Fibroblast of lung (primary cell): ENCODE data around the gene KIAA2012. TPM values are rescaled to one million over a fixed set of nuclear protein-coding genes. Genes with fewer than 3 reads are reported as not detected.
"Not testable (repeated sequence)": the region's sequence is repeated elsewhere in the genome, so short reads cannot be mapped to it uniquely, and the experiment has no call there.

Source experiments
- DNase-seq, 2 donors: peaks; one replicate each; pipeline versions ENCODE4 v3.0.0 to v3.0.0-alpha.2; 2010; ENCODE audit warnings: low read depth in 2 of 2
- H2AFZ ChIP-seq: 2 replicates; pipeline ENCODE4 v1.5.1; 2012; ENCODE audit warnings: low read length, control low read depth, inconsistent platforms
- H3K27ac ChIP-seq: 2 replicates; pipeline ENCODE4 v1.5.1; 2011; ENCODE audit warnings: low read length, control low read depth; ENCODE audit not compliant: insufficient read depth
- H3K27me3 ChIP-seq: 2 replicates; pipeline ENCODE4 v1.5.1; 2011; ENCODE audit warnings: mild to moderate bottlenecking, low read length; ENCODE audit not compliant: control insufficient read depth, insufficient read depth
- H3K36me3 ChIP-seq: 2 replicates; pipeline ENCODE4 v1.5.1; 2011; ENCODE audit warnings: low read length; ENCODE audit not compliant: control insufficient read depth, insufficient read depth
- H3K4me1 ChIP-seq: 2 replicates; pipeline ENCODE4 v1.5.1; 2011; ENCODE audit warnings: low read length; ENCODE audit not compliant: control insufficient read depth, insufficient read depth; ENCODE audit errors: extremely low read depth
- H3K4me2 ChIP-seq: 2 replicates; pipeline ENCODE4 v1.5.1; 2011; ENCODE audit warnings: low read length, control low read depth; ENCODE audit not compliant: insufficient read depth; ENCODE audit errors: extremely low read depth
- H3K4me3 ChIP-seq, 4 experiments: fragments of 200-600 bp in 1 of 4; sonication (generic) in 1 of 4; replicated peaks in 1 of 4; 2 replicates each; pipeline ENCODE4 v1.5.1; 2011 to 2016; ENCODE audit warnings: low read length in 4 of 4, low read depth in 3 of 4, mild to moderate bottlenecking in 3 of 4, control low read depth in 2 of 4, inconsistent platforms in 1 of 4, mixed read lengths in 1 of 4; ENCODE audit not compliant: insufficient read depth in 1 of 4; ENCODE audit errors: control extremely low read depth in 1 of 4
- H3K79me2 ChIP-seq: 2 replicates; pipeline ENCODE4 v1.5.1; 2012; ENCODE audit warnings: mild to moderate bottlenecking, low read length, inconsistent platforms; ENCODE audit not compliant: control insufficient read depth, insufficient read depth
- H3K9ac ChIP-seq: 2 replicates; pipeline ENCODE4 v1.5.1; 2011; ENCODE audit warnings: mild to moderate bottlenecking, low read length, control low read depth; ENCODE audit not compliant: insufficient read depth
- H3K9me3 ChIP-seq: 2 replicates; pipeline ENCODE4 v1.5.1; 2012; ENCODE audit warnings: low read depth, low read length; ENCODE audit not compliant: control insufficient read depth, insufficient read depth
- H4K20me1 ChIP-seq: 2 replicates; pipeline ENCODE4 v1.5.1; 2011; ENCODE audit warnings: low read length; ENCODE audit not compliant: control insufficient read depth, insufficient read depth; ENCODE audit errors: extremely low read depth
- CTCF ChIP-seq, 2 donors: IDR thresholded peaks in 1 of 2; conservative IDR thresholded peaks in 1 of 2; 1 replicate in 1 of 2; 2 replicates in 1 of 2; pipeline ENCODE4 v1.5.1; 2011 to 2012; ENCODE audit warnings: low read length in 2 of 2, control low read depth in 1 of 2, inconsistent platforms in 1 of 2, low read depth in 1 of 2, mild to moderate bottlenecking in 1 of 2
- EZH2 ChIP-seq: IDR thresholded peaks from 2 replicates; pipeline ENCODE4 v1.5.1; 2012; ENCODE audit warnings: low read length, control low read depth, mild to moderate bottlenecking; ENCODE audit errors: missing control alignments
- polyA plus RNA-seq, 2 donors: library from polyadenylated mRNA; depleted of rRNA in 1 of 2; stranded (reverse) in 1 of 2; unstranded in 1 of 2; fragments of >200 nt; gene quantifications; 2 replicates each; pipeline ENCODE4 v1.2.1, GENCODE V29; 2011 to 2012; ENCODE audit warnings: missing spikeins in 1 of 2
- total RNA-seq: library from RNA; depleted of rRNA; stranded (reverse); fragments of >200 nt; gene quantifications from 2 replicates; pipeline ENCODE4 v1.2.1, GENCODE V29; 2014

The KIAA2012 gene
- total and polyA plus RNA-seq, 2 donors (not counting 1 experiment from before 2014, with no cell fraction given): 0.09 TPM; not detected in 1

DNA sequence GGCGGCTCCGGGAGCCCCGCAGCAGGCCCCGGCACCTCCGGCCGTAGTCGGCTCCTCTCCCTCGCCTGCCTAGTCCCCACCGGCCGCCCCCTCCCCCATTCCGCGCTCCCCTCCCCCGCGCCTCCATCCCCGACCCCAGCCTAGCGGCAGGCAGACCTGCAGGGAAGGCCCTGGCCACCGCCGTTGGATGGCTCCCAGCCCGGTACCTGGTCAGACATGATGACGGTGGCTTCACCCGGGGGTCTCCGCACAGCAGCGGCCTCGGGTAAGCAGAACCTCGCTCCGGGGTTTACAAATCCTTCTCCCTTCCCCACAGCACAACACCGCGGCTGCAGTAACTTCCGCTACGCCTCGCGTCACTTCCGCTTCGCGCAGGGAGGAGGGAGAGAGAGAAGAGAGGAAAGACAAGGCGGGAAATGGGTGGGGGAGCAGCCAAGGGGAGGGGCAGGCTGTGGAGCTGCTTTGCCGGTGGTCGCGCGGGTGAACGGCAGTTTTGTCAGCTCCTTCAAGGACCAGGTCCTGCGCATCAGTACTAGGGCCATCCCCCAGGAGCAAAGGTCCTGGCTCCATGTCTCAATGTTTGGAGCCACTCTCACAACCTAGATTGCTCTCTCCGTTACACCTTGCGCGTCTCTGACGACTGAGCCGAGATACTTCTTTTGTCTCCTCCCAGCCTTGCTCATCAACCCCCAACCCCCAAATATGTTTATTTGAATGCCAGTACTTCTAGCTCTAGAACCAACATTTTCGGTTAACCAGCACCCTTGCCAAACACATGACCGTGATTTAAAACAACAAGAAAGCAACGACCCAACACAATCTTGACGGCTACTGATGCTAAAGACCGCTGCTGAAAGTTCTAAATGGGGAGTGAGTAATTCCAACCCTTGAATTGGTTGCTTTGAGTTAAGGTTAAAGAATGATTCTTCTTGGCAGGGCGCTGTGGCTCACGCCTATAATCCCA is 165.5 kb downstream of the KIAA2012 start, which contains the start of gene SUMO1:
Gene SUMO1 (minus strand): TSS at position 364 of the 964 bp plus-strand sequence. CDS start 146 bp downstream, at position 218.
- H3K27me3 ChIP-seq: no peaks in the 10 kb centered on the region
- H2AFZ ChIP-seq: peak within 1 kb of the TSS; percentile 100
- peak within 1 kb of the TSS; percentile 84 for H3K27ac ChIP-seq
- peak; percentile 86 to 88 for DNase-seq
- H3K4me2 ChIP-seq: peak within 1 kb of the TSS; percentile 79
- H3K9me3 ChIP-seq: no peaks in the 10 kb centered on the region
- H3K4me3 ChIP-seq: peak within 1 kb of the TSS; percentile 88 to 99 (median 94)
- no peaks in the 10 kb centered on the region for H3K36me3 ChIP-seq
- peaks cover 3% of the 10 kb centered on the region for H4K20me1 ChIP-seq
- H3K9ac ChIP-seq: peak within 1 kb of the TSS; percentile 77
- TF ChIP-seq CTCF (conservative IDR thresholded peaks at IDR 0.05 in 1 of 2, IDR thresholded peaks at IDR 0.05 in 1 of 2; ENCODE audit: low read depth in 1 of 2, low read length in 2 of 2) (no peak), EZH2 (no peak)
- peaks cover 44% of the 10 kb centered on the region for H3K79me2 ChIP-seq
- H3K4me1 ChIP-seq: no peaks in the 10 kb centered on the region

- DNase-seq, H3K4me2 ChIP-seq, H3K27ac ChIP-seq, H3K9ac ChIP-seq, H3K36me3 ChIP-seq, H2AFZ ChIP-seq, H3K79me2 ChIP-seq, H3K4me1 ChIP-seq, H3K27me3 ChIP-seq, H3K9me3 ChIP-seq, H4K20me1 ChIP-seq, H3K4me3 ChIP-seq: not testable (repeated sequence)
These were observed 174.7 kb downstream of the KIAA2012 start for GRCh38 chr2:202247710-202248109.

DNA sequence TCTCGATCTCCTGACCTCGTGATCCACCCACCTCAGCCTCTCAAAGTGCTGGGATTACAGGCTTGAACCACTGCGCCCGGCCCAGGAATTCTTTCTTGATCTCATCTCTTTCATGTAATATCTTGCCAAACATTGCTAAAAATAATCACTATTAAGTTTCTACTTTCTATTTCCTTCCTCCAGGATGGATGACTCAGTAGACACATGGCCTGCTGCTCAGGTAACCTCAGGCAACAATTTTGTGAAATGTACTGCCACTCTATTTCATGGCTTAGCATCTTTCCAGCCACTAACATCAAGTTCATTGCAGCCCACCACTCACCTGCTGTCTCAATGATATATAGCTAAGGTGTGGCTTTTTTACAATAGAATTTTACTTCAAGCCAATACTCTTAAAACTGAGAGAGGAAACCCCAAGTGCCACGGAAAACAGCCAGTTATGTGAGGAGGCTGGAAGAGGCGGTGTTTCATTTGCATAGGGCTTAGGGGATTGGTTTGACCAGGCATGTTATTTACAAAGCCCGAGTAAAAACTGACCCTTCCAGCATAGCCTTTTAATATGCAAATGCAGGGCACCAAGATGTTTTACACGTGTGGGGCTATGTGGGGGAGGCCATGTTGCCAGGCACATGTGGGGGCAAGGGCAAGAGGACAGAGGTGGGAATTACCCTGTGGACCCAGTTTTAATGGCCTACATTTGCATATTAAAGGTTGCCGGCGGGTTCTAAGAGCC is 176.6 kb downstream of the KIAA2012 start:
- no peak overlapping the region for H2AFZ ChIP-seq
- peak in 1 of 2 donors; percentile 49 for DNase-seq
- H3K27me3 ChIP-seq: no peaks in the 10 kb centered on the region
- no peak overlapping the region for H3K9ac ChIP-seq
- no peaks in the 10 kb centered on the region for H3K79me2 ChIP-seq
- no peaks in the 10 kb centered on the region for H4K20me1 ChIP-seq
- H3K4me3 ChIP-seq: no peak overlapping the region
- no peaks in the 10 kb centered on the region for H3K9me3 ChIP-seq
- no peaks in the 10 kb centered on the region for H3K36me3 ChIP-seq
- no peaks in the 10 kb centered on the region for H3K4me1 ChIP-seq
- TF ChIP-seq EZH2: no peak
- no peak overlapping the region for H3K27ac ChIP-seq
- H3K4me2 ChIP-seq: no peak overlapping the region
